ENCODE measurements around the gene PSMA4. TPM values are rescaled to one million over a fixed set of nuclear protein-coding genes. Genes with fewer than 3 reads are reported as not detected.

Gene PSMA4
- total RNA-seq, 4 donors from 2014 or later = 58.1 to 102 (median 76.8) TPM

GRCh38 chr15:78597583-78597982 lies 57.3 kb downstream of the PSMA4 start:
- no peak for DNase-seq (ENCODE audit: low spot score in 2 of 2)
- H3K4me1 ChIP-seq = no peaks in the 10 kb centered on the region
- H3K36me3 ChIP-seq = no peaks in the 10 kb centered on the region
- TF ChIP-seq CTCF (IDR thresholded peaks at IDR 0.05) (no peak), POLR2A (IDR thresholded peaks at IDR 0.05) (no peak), EP300 (IDR thresholded peaks at IDR 0.05) (no peak)
- H3K9me3 ChIP-seq = no peaks in the 10 kb centered on the region
- H3K27ac ChIP-seq = no peak overlapping the region
- no peak overlapping the region for H3K4me3 ChIP-seq
- no peaks in the 10 kb centered on the region for H3K27me3 ChIP-seq
- 85 to 92% methylated on average over 1 of the region's 1 CpG for WGBS, 2 donors

GRCh38 chr15:78598348-78598747 lies 58.1 kb downstream of the PSMA4 start:
- 89 to 91% methylated on average over 3 of the region's 3 CpGs for WGBS, 2 donors
- no peak for TF ChIP-seq CTCF (IDR thresholded peaks at IDR 0.05)
- TF ChIP-seq EP300 (IDR thresholded peaks at IDR 0.05) = no peak
- Histone ChIP-seq H3K27ac (no peak overlapping the region), H3K36me3 (no peaks in the 10 kb centered on the region), H3K9me3 (no peaks in the 10 kb centered on the region), H3K4me3 (no peak overlapping the region), H3K27me3 (no peaks in the 10 kb centered on the region), H3K4me1 (no peaks in the 10 kb centered on the region)
- no peak for DNase-seq (ENCODE audit: low spot score in 2 of 2)

- no peaks in the 10 kb centered on the region for H3K27me3 ChIP-seq
- no peaks in the 10 kb centered on the region for H3K4me1 ChIP-seq
- H3K9me3 ChIP-seq = no peaks in the 10 kb centered on the region
- DNase-seq (ENCODE audit: low spot score in 2 of 2) = no peak
- H3K27ac ChIP-seq = no peak overlapping the region
- TF ChIP-seq POLR2A (IDR thresholded peaks at IDR 0.05) = no peak
- no peak for TF ChIP-seq CTCF (IDR thresholded peaks at IDR 0.05)
- no peak for TF ChIP-seq EP300 (IDR thresholded peaks at IDR 0.05)
- H3K4me3 ChIP-seq = no peak overlapping the region
- H3K36me3 ChIP-seq = no peaks in the 10 kb centered on the region
These were observed 58.9 kb downstream of the PSMA4 start for GRCh38 chr15:78599189-78599588.

Small RNAs within 50 kb of the gene (small RNA-seq; reads per million reads assigned to genes)
- gene AC067863.2 = not detected

Other genes with a start within 250 kb of the PSMA4 start
- gene SKIC8, start 240.8 kb upstream of the PSMA4 start, total RNA-seq = 10 to 100 TPM; 50.3 to 75.1 (median 55.5) TPM
- 1 to 10 TPM in 2 of 4 donors, not detected in 2; 1.6 to 6.6 TPM for gene CRABP1, start 200.1 kb upstream of the PSMA4 start, total RNA-seq
- gene IREB2, start 102.2 kb upstream of the PSMA4 start, total RNA-seq = 10 to 100 TPM; 32.4 to 45.9 (median 42.4) TPM
- gene HYKK, start 32.9 kb upstream of the PSMA4 start, total RNA-seq = 10 to 100 TPM in 2 of 4 donors, 1 to 10 TPM in 2; 8.0 to 31.9 (median 10.2) TPM
- 1 to 10 TPM in 2 of 4 donors, under 1 TPM in 2; 0.84 to 3.0 (median 1.3) TPM for gene CHRNA5, start 25.1 kb downstream of the PSMA4 start, total RNA-seq
- not detected for gene CHRNA3, start 80.6 kb downstream of the PSMA4 start, total RNA-seq
- not detected for gene CHRNB4, start 100.8 kb downstream of the PSMA4 start, total RNA-seq

Data from tibial nerve (tissue), 4 donors.